Uterus (tissue), 4 donors: ENCODE measurements around the gene ARL6IP5. TPM values are rescaled to one million over a fixed set of nuclear protein-coding genes. Genes with fewer than 3 reads are reported as not detected.

Source experiments
- DNase-seq, 2 donors: peaks; one replicate each; pipeline ENCODE4 v3.0.0-alpha.2; 2019 to 2020
- H3K27ac ChIP-seq, 2 donors: fragments of 200-600 bp; sonication (generic); 1 replicate in 1 of 2; 2 replicates in 1 of 2; pipeline ENCODE4 v1.5.1; 2016 to 2018
- H3K27me3 ChIP-seq, 2 donors: fragments of 200-600 bp; sonication (generic); one replicate each; pipeline ENCODE4 v1.5.1; 2018 to 2019; ENCODE audit warnings: control low read depth in 1 of 2
- H3K36me3 ChIP-seq, 2 donors: fragments of 200-600 bp; sonication (generic); one replicate each; pipeline ENCODE4 v1.5.1; 2019; ENCODE audit warnings: control low read depth in 1 of 2
- H3K4me1 ChIP-seq, 2 donors: fragments of 200-600 bp; sonication (generic); one replicate each; pipeline ENCODE4 v1.5.1; 2018 to 2019; ENCODE audit warnings: control low read depth in 1 of 2
- H3K4me3 ChIP-seq, 2 donors: fragments of 200-600 bp; sonication (generic); 1 replicate in 1 of 2; 2 replicates in 1 of 2; pipeline ENCODE4 v1.5.1; 2018 to 2019; ENCODE audit warnings: mild to moderate bottlenecking in 1 of 2
- H3K9me3 ChIP-seq, 2 donors: fragments of 200-600 bp; sonication (generic); one replicate each; pipeline ENCODE4 v1.5.1; 2019; ENCODE audit warnings: control low read depth in 1 of 2
- CTCF ChIP-seq, 4 experiments: fragments of 200-600 bp in 2 of 4; fragments of 450-650 bp in 2 of 4; sonication (generic) in 2 of 4; IDR thresholded peaks; one replicate each; pipeline ENCODE4 v1.5.1; 2016 to 2019; ENCODE audit warnings: antibody characterized with exemption in 4 of 4, mild to moderate bottlenecking in 2 of 4, moderate library complexity in 1 of 4
- POLR2A ChIP-seq, 2 donors: fragments of 450-650 bp; IDR thresholded peaks; one replicate each; pipeline ENCODE4 v1.6.1; 2016; ENCODE audit warnings: antibody characterized with exemption in 2 of 2, mild to moderate bottlenecking in 1 of 2, moderate library complexity in 1 of 2
- intact Hi-C: fragments of 100-400 bp; cut with DNase I; formaldehyde crosslinking; loops from one replicate; pipeline ENCODE4 v1.15.1; 2023; ENCODE audit warnings: low total_unique reads
- total RNA-seq, 4 donors: library from RNA; depleted of rRNA in 3 of 4; stranded (reverse); fragments of >200 nt in 3 of 4; gene quantifications; one replicate each; pipeline versions ENCODE4 v1.1.0 to v1.2.4, GENCODE V29; 2014 to 2023
- donor health status: DM: yes; HTN: yes; CAD: no.

Gene ARL6IP5
- total RNA-seq, 4 donors from 2014 or later = 86.8 to 143 (median 120) TPM

- H3K9me3 ChIP-seq = no peaks in the 10 kb centered on the region
- no peak overlapping the region for H3K4me3 ChIP-seq
- no peaks in the 10 kb centered on the region for H3K36me3 ChIP-seq
- TF ChIP-seq CTCF (IDR thresholded peaks at IDR 0.05) (no peak), POLR2A (IDR thresholded peaks at IDR 0.05) (no peak)
- H3K4me1 ChIP-seq = no peaks in the 10 kb centered on the region
- DNase-seq = no peak
- intact Hi-C loops = no loop called here
- no peaks in the 10 kb centered on the region for H3K27me3 ChIP-seq
- H3K27ac ChIP-seq = no peak overlapping the region
These were observed 28.8 kb downstream of the ARL6IP5 start for GRCh38 chr3:69113536-69113935.

- Histone ChIP-seq H3K9me3 (no peaks in the 10 kb centered on the region), H3K36me3 (no peaks in the 10 kb centered on the region), H3K4me1 (no peaks in the 10 kb centered on the region), H3K27me3 (no peaks in the 10 kb centered on the region), H3K27ac (no peak overlapping the region), H3K4me3 (no peak overlapping the region)
- TF ChIP-seq CTCF (IDR thresholded peaks at IDR 0.05) = no peak
- no peak for TF ChIP-seq POLR2A (IDR thresholded peaks at IDR 0.05)
- no peak for DNase-seq
- intact Hi-C loops = no loop called here
These were observed 31.0 kb downstream of the ARL6IP5 start for GRCh38 chr3:69115731-69116130.

- no peaks in the 10 kb centered on the region for H3K27me3 ChIP-seq
- no peak overlapping the region for H3K4me3 ChIP-seq
- H3K36me3 ChIP-seq = no peaks in the 10 kb centered on the region
- no peaks in the 10 kb centered on the region for H3K9me3 ChIP-seq
- H3K27ac ChIP-seq = no peak overlapping the region
- TF ChIP-seq CTCF (IDR thresholded peaks at IDR 0.05) = no peak
- TF ChIP-seq POLR2A (IDR thresholded peaks at IDR 0.05) = no peak
- intact Hi-C loops = no loop called here
- no peak for DNase-seq
- H3K4me1 ChIP-seq = no peaks in the 10 kb centered on the region
These were observed 31.4 kb downstream of the ARL6IP5 start for GRCh38 chr3:69116162-69116561.

- no peaks in the 10 kb centered on the region for H3K36me3 ChIP-seq
- no peaks in the 10 kb centered on the region for H3K4me1 ChIP-seq
- H3K9me3 ChIP-seq = no peaks in the 10 kb centered on the region
- DNase-seq = no peak
- H3K27me3 ChIP-seq = no peaks in the 10 kb centered on the region
- TF ChIP-seq POLR2A (IDR thresholded peaks at IDR 0.05) = no peak
- TF ChIP-seq CTCF (IDR thresholded peaks at IDR 0.05) = no peak
- intact Hi-C loops = no loop called here
- no peak overlapping the region for H3K27ac ChIP-seq
- no peak overlapping the region for H3K4me3 ChIP-seq
These were observed 32.2 kb downstream of the ARL6IP5 start for GRCh38 chr3:69116897-69117296.

GRCh38 chr3:69118555-69118954 lies 33.8 kb downstream of the ARL6IP5 start:
- no peak overlapping the region for H3K27ac ChIP-seq
- intact Hi-C loops = no loop called here
- no peaks in the 10 kb centered on the region for H3K27me3 ChIP-seq
- no peaks in the 10 kb centered on the region for H3K4me1 ChIP-seq
- H3K9me3 ChIP-seq = no peaks in the 10 kb centered on the region
- H3K4me3 ChIP-seq = no peak overlapping the region
- no peak for DNase-seq
- TF ChIP-seq CTCF (IDR thresholded peaks at IDR 0.05) = no peak
- no peak for TF ChIP-seq POLR2A (IDR thresholded peaks at IDR 0.05)
- H3K36me3 ChIP-seq = no peaks in the 10 kb centered on the region
